Naive thymus-derived CD8-positive, alpha-beta T cell (primary cell): Measurements from ENCODE around the gene NCOA6. TPM values are rescaled to one million over a fixed set of nuclear protein-coding genes. Genes with fewer than 3 reads are reported as not detected.
A peak's percentile ranks its signal among the peaks of the same experiment; 100 is the strongest.
"Not testable (repeated sequence)": the region's sequence is repeated elsewhere in the genome, so short reads cannot be mapped to it uniquely, and the experiment has no call there.

Experiments
- ATAC-seq, 2 donors: fragments of 150-1000 bp; cut with Tn5 transposase in 1 of 2; sonication (Bioruptor Pico), chemical (Tn5 transposase) in 1 of 2; 1 replicate in 1 of 2; 2 replicates in 1 of 2; pipeline ENCODE4 v1.10.0; 2021; ENCODE audit warnings: mild to moderate bottlenecking in 2 of 2, moderate library complexity in 2 of 2
- POLR2A ChIA-PET: fragments of 350-600 bp; sonication (Branson Sonifier 250); formaldehyde crosslinking; loops from one replicate; lab custom pipeline; 2021; ENCODE audit warnings: antibody characterized with exemption; lab: Charles Lee
- DNase-seq, 10 donors: peaks; one replicate each; pipeline versions ENCODE4 v3.0.0 to v3.0.0-alpha.2; 2020 to 2022
- H3K27ac Mint-ChIP-seq, 10 donors: one replicate each; pipeline ENCODE4 v1.8.0; 2020 to 2022; ENCODE audit warnings: mild to moderate bottlenecking in 10 of 10, mixed read lengths in 10 of 10, moderate library complexity in 4 of 10, inconsistent platforms in 1 of 10
- H3K27me3 Mint-ChIP-seq, 5 donors: one replicate each; pipeline ENCODE4 v1.8.0; 2021 to 2022; ENCODE audit warnings: mixed read lengths in 5 of 5
- H3K36me3 Mint-ChIP-seq, 3 donors: one replicate each; pipeline ENCODE4 v1.8.0; 2020 to 2022; ENCODE audit warnings: mixed read lengths in 3 of 3, mild to moderate bottlenecking in 2 of 3, inconsistent platforms in 1 of 3
- H3K4me1 Mint-ChIP-seq, 4 donors: one replicate each; pipeline ENCODE4 v1.8.0; 2021 to 2022; ENCODE audit warnings: mixed read lengths in 4 of 4
- H3K4me3 Mint-ChIP-seq, 10 donors: one replicate each; pipeline ENCODE4 v1.8.0; 2020 to 2022; ENCODE audit warnings: mild to moderate bottlenecking in 10 of 10, mixed read lengths in 10 of 10, moderate library complexity in 6 of 10, inconsistent platforms in 1 of 10
- H3K9me3 Mint-ChIP-seq, 9 donors: one replicate each; pipeline ENCODE4 v1.8.0; 2020 to 2022; ENCODE audit warnings: mixed read lengths in 9 of 9, mild to moderate bottlenecking in 3 of 9, inconsistent platforms in 1 of 9, moderate library complexity in 1 of 9
- polyA plus RNA-seq, 3 donors: library from polyadenylated mRNA; unstranded; fragments of 300-500 nt; fragmentation: Illumina TruSeq; gene quantifications; one replicate each; pipeline ENCODE4 v1.2.3, GENCODE V29; 2021
- total RNA-seq, 8 experiments: library from RNA in 2 of 8; stranded (reverse) in 2 of 8; gene quantifications; one replicate each; pipeline ENCODE4 v1.2.3 and lab custom pipeline; 2021 to 2026

The NCOA6 gene
- total and polyA plus RNA-seq, 5 experiments from 2014 or later: 2.8 to 29.2 (median 8.2) TPM

DNA sequence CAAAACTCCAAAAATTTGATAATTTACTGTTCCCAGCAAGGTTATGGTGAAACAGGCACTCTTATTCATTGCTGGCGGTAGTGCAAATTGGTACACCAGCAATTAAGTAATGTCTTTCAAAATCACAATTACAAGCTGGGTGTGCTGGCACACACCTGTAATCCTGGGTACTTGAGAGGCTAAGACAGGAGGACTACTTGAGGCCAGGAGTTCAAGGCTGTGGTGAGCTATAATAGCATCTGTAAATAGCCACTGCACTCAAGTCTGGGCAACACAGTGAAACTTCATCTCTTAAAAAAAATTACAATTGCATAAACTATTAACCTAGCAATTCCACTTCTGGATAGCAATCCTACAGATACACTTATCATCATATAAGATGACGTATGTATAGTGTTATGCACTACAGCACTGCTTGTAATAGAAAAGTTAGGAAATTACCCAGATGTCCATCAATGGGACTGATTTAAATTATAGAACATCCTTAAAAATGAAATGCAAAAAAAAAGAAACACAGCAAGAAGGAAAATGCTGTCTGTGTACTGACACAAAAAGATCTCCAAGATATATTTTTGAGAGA, 31.4 kb downstream of the NCOA6 start:
- Mint-ChIP-seq H3K4me3 (no peak overlapping the region), H3K9me3 (no peaks in the 10 kb centered on the region), H3K27me3 (no peaks in the 10 kb centered on the region), H3K27ac (peak overlapping the region in 1 of 10 donors; percentile 6), H3K4me1 (peaks cover 8 to 29% (median 28%) of the 10 kb centered on the region in 4 donors), H3K36me3 (peaks cover 0 to 19% (median 6%) of the 10 kb centered on the region in 3 donors)
- POLR2A ChIA-PET: interaction anchor here (0.6 kb wide), 1 partner anchor 10 kb away, joined by 4 read pairs; no protein-coding TSS in a partner anchor
- no peak for ATAC-seq
- DNase-seq: no peak

DNA sequence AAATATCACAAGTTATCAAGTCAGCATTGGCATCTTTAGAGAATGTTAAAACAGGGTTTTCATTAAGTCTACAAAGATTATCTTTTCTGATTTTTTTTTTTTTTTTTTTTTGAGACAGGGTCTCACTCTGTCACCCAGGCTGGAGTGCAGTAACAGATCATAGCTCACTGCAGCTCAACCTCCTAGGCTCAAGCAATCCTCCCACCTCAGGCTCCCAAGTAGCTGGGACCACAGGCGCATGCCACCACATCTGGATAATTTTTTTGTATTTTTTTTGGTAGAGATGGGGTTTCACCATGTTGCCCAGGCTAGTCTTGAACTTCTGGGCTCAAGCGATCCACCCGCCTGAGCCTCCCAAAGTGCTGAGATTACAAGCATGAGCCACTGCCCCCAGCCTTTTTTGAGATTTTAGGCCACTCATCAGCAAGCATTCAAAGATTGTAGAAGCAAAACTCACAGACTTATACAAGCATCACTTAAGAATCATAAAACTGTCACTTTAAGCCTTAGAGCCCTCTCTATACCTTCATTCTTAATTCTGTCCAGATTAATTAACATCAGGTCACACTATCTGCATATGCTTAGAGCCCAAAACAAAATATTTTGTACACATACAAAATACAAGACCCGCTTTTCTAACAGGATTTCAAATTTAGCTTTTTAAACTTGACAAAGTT, 32.6 kb downstream of the NCOA6 start:
- POLR2A ChIA-PET: no interaction called here
- Mint-ChIP-seq H3K4me3 (no peak overlapping the region), H3K36me3 (peaks cover 0 to 24% (median 6%) of the 10 kb centered on the region in 3 donors), H3K9me3 (no peaks in the 10 kb centered on the region), H3K4me1 (peaks cover 1 to 21% (median 18%) of the 10 kb centered on the region in 4 donors), H3K27me3 (no peaks in the 10 kb centered on the region), H3K27ac (peak overlapping the region in 1 of 10 donors; percentile 21)
- DNase-seq: no peak
- ATAC-seq: no peak

DNA sequence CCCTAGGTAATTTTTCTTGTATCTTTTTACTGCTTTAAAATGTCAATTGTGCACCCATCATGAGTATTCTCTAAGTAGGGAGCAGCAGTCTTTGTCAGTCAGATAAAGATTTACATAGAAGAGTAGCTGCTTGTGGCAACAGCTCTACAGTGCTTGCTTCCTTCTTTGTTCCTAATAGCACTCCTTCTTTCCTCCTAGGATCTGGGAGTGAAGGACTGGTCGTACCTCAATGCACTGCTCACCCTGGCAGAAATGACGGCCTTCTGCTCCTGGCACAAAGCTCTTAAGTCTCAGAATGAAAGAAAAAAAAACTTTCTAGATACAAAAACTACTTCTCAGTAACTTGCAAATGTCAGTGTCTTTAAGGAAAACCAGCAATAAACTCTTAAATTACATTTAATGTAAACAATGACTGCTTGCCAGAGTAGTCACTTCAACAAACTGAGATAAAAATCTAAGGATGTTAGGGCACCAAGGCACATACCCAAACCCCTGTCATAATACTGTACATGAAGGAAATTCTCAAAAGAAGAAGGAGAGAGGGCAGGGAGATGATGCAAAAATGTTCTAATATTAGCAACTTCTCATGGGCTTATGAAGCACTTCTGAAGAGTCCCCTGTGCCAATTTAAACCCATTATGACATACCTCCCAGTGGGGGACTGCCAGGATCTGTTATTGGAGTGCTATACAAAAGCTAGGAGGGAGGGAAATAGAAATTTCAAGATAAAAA, 34.0 kb downstream of the NCOA6 start:
- Mint-ChIP-seq H3K9me3 (no peaks in the 10 kb centered on the region), H3K27me3 (no peaks in the 10 kb centered on the region), H3K36me3 (peaks cover 0 to 34% (median 5%) of the 10 kb centered on the region in 3 donors), H3K4me3 (no peak overlapping the region), H3K4me1 (peaks cover 5 to 20% (median 17%) of the 10 kb centered on the region in 4 donors), H3K27ac (no peak overlapping the region)
- POLR2A ChIA-PET: no interaction called here
- DNase-seq (no peak), ATAC-seq (no peak)

DNA sequence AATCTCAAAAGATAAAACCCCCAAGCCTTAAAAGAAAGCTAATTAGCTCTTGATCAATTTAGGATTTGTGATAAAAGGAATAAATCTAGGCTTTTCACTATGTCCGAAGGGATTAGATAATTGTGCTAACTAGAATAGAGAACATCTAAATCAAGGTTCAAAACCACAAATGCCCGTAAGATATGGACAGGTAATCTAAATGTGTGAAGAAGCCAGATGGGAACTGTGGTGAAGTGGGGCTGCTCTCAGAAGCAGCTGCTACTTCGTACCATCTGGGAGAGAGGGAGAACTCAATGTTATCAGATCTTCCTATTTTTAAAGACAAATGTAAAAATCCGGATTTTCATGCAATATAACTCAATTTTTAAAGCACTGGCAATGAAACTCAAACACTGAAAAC, 44.2 kb downstream of the NCOA6 start:
- H3K27me3 Mint-ChIP-seq: no peaks in the 10 kb centered on the region
- peak overlapping the region in 1 of 10 donors; percentile 25 for H3K27ac Mint-ChIP-seq
- ATAC-seq (no peak), DNase-seq (no peak)
- H3K4me3 Mint-ChIP-seq: no peak overlapping the region
- H3K36me3 Mint-ChIP-seq: peaks cover 0 to 38% (median 9%) of the 10 kb centered on the region in 3 donors
- no peaks in the 10 kb centered on the region for H3K9me3 Mint-ChIP-seq
- POLR2A ChIA-PET: no interaction called here
- peaks cover 0 to under 1% (median under 1%) of the 10 kb centered on the region in 4 donors for H3K4me1 Mint-ChIP-seq

DNA sequence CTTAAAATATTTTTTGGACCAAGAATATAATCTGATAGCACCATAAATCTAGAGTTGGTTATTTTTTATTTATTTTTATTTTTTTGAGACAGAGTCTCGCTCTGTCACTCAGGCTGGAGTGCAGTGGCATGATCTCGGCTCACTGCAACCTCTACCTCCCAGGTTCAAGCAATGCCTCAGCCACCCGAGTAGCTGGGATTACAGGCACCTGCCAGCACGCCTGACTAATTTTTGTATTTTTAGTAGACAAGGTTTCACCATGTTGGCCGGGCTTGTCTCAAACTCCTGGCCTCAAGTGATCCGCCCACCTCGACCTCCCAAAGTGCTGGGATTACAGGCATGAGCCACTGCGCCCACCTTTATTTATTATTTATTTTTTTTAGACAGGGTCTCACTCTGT, 45.2 kb downstream of the NCOA6 start:
- H3K27ac Mint-ChIP-seq, DNase-seq, H3K9me3 Mint-ChIP-seq, POLR2A ChIA-PET, H3K4me3 Mint-ChIP-seq, H3K27me3 Mint-ChIP-seq, H3K4me1 Mint-ChIP-seq, ATAC-seq: not testable (repeated sequence)
- peaks cover 0 to 46% (median 9%) of the 10 kb centered on the region in 3 donors for H3K36me3 Mint-ChIP-seq

DNA sequence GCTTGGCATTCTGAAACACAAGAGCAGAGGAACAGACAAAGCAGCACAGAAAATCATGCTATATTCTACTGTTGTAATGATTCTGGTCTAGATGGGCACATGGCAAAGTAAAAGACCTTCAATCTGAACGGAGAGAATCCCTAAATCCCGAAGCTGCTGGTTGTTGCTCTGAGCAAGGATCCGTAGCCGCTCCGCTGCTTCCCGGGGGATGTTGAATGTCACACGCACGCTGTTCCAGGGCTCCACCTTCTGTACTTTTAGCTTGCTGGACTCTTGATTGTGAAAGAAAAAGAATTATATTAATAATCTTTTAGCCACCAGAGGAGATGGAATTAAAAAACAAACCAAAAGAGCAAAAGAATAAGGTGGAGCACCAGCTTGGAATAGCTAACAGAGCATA, 49.3 kb downstream of the NCOA6 start:
- no peaks in the 10 kb centered on the region for H3K9me3 Mint-ChIP-seq
- DNase-seq (no peak), ATAC-seq (no peak)
- no peak overlapping the region for H3K27ac Mint-ChIP-seq
- H3K4me1 Mint-ChIP-seq: no peaks in the 10 kb centered on the region
- peaks cover 6 to 64% (median 14%) of the 10 kb centered on the region in 3 donors for H3K36me3 Mint-ChIP-seq
- H3K4me3 Mint-ChIP-seq: no peak overlapping the region
- POLR2A ChIA-PET: no interaction called here
- no peaks in the 10 kb centered on the region for H3K27me3 Mint-ChIP-seq

DNA sequence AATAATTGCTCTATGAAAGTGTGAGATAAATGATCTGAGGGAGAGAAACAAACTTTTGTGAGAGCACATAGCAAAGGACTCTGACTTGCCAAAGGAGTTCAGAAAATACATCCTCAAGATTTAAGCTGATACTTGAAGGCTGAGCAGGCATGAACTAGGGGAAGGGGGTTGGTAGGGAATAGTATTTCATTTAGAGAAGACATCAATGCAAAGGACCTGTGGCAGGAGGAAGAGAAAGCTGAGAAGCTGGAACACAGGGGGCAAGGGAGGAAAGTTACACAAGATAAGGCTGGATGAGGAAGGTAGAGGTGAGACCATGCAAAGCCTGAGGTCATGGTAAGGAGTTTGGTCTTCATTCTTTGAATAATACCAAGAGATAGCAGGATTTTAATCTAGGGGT, 50.6 kb downstream of the NCOA6 start:
- Mint-ChIP-seq H3K9me3 (no peaks in the 10 kb centered on the region), H3K27me3 (no peaks in the 10 kb centered on the region), H3K27ac (peak overlapping the region in 3 of 10 donors; percentile 2 to 53 (median 15)), H3K4me3 (no peak overlapping the region), H3K36me3 (peaks cover 6 to 58% (median 12%) of the 10 kb centered on the region in 3 donors), H3K4me1 (no peaks in the 10 kb centered on the region)
- ATAC-seq (no peak), DNase-seq (no peak)
- POLR2A ChIA-PET: no interaction called here

DNA sequence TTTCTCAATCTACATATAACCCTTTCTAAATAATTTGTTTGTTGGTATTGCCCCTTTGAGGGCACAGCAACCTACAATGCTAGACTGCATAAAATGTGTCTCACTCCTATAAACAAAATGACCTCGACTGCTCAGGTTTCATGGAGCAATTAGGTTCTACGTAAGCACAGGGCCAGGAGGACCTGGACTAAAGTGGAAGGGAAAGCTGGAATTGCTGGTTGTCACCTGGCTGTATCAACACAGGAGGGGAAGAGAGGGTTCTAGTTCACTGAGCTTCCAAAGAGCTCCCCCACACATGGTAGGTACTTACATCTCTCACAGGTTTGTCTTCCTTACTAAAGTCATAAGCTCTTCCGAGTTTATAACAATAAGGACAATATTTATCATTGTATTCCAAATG, 51.0 kb downstream of the NCOA6 start:
- POLR2A ChIA-PET: no interaction called here
- peaks cover 6 to 57% (median 16%) of the 10 kb centered on the region in 3 donors for H3K36me3 Mint-ChIP-seq

DNA sequence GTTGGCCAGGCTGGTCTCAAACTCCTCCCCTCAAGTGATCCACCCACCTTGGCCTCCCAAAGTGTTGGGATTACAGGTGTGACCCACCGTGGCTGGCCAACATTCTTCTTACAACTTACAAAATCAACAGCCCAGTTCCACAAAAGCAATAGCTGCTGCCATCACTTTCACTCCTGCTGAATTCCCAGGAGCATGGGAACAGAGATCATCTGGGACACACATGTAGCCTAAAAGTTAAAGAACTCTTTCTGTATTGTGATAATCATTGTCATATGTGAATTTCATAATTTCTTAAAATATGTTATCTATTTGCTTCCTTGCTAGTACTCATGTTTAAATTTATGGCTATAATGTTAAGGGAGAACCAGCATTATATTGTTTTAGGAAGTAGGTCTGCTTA, 51.7 kb downstream of the NCOA6 start:
- no peak for ATAC-seq
- POLR2A ChIA-PET: no interaction called here
- Mint-ChIP-seq H3K36me3 (peaks cover 6 to 59% (median 16%) of the 10 kb centered on the region in 3 donors), H3K27me3 (no peaks in the 10 kb centered on the region), H3K4me3 (no peak overlapping the region), H3K27ac (peak overlapping the region in 1 of 10 donors; percentile 26), H3K9me3 (no peaks in the 10 kb centered on the region), H3K4me1 (no peaks in the 10 kb centered on the region)
- no peak for DNase-seq

More for the DNA sequence above, 51.0 kb downstream of the NCOA6 start:
- peak overlapping the region in 1 of 10 donors; percentile 53 for H3K27ac Mint-ChIP-seq
- no peaks in the 10 kb centered on the region for H3K9me3 Mint-ChIP-seq
- DNase-seq (no peak), ATAC-seq (no peak)
- no peaks in the 10 kb centered on the region for H3K27me3 Mint-ChIP-seq
- no peaks in the 10 kb centered on the region for H3K4me1 Mint-ChIP-seq
- no peak overlapping the region for H3K4me3 Mint-ChIP-seq

DNA sequence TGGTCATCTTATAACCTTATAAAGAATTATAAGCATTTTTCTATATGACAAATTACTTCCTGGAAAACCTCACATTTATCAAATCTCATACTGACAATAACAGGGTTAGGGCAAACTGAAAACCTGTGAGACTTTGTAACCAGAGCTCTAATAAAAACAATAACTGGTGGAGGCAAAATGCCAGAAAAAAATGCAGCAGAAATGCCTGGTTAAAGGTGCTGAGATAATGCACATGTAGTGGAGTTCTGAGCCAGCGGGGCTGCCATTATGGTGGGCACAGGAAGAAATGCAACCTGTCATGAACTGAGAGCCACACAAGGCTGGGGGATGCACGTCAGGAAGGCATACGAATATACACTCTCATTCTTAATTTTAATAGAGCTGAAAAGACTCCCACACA, 53.0 kb downstream of the NCOA6 start:
- POLR2A ChIA-PET: interaction anchor here (0.7 kb wide), 1 partner anchor 15 kb away, joined by 4 read pairs; no protein-coding TSS in a partner anchor
- no peak for DNase-seq
- H3K36me3 Mint-ChIP-seq: peaks cover 6 to 63% (median 18%) of the 10 kb centered on the region in 3 donors
- H3K9me3 Mint-ChIP-seq: no peaks in the 10 kb centered on the region
- H3K27me3 Mint-ChIP-seq: no peaks in the 10 kb centered on the region
- ATAC-seq: no peak
- no peak overlapping the region for H3K4me3 Mint-ChIP-seq
- H3K4me1 Mint-ChIP-seq: no peaks in the 10 kb centered on the region
- peak overlapping the region in 3 of 10 donors; percentile 21 to 43 (median 31) for H3K27ac Mint-ChIP-seq

DNA sequence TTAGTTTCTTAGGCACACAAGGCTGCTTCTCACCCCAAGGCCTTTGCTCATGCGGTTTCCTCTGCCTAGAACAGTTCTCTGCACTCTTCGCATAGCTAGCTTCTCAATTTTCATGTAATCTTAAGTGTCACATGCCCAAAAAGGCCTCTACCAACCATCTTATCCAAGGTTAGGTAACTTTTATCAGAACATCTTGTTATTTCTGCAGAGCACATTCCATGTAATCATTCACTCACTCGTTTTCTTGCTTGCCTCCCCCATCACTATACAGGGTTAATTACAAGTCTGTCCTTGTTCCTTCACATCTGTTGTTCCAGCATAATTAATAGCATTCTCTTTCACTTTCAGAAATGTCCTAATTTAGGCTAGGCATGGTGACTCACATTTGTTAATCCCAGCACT, 53.8 kb downstream of the NCOA6 start:
- no peaks in the 10 kb centered on the region for H3K27me3 Mint-ChIP-seq
- peak overlapping the region in 1 of 10 donors; percentile 65 for H3K27ac Mint-ChIP-seq
- POLR2A ChIA-PET: no interaction called here
- H3K36me3 Mint-ChIP-seq: peaks cover 6 to 71% (median 21%) of the 10 kb centered on the region in 3 donors
- H3K4me1 Mint-ChIP-seq: no peaks in the 10 kb centered on the region
- no peaks in the 10 kb centered on the region for H3K9me3 Mint-ChIP-seq
- DNase-seq (no peak), ATAC-seq (no peak)
- H3K4me3 Mint-ChIP-seq: no peak overlapping the region

DNA sequence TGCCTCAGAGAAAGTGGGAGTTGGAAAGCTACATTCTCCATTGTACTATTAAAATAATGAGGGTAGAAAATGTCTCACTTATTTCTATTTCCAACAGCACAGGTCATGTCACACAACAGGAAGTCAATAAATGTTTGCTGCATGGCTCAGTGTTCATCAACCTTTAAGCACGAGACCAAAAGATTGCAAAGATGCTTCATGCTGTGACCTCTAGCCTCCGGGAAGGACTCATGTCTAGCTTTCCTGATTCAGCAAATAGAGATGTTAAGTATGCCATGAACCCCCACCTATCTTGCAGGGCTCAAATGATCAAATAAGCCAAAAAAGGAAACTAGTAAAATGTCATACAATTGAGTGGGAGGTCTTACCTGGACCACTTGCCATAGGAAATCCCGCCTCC, 57.4 kb downstream of the NCOA6 start:
- no peak for DNase-seq
- Mint-ChIP-seq H3K36me3 (peaks cover 0 to 71% (median 17%) of the 10 kb centered on the region in 3 donors), H3K27me3 (no peaks in the 10 kb centered on the region), H3K4me3 (no peak overlapping the region), H3K27ac (no peak overlapping the region), H3K9me3 (no peaks in the 10 kb centered on the region), H3K4me1 (peaks cover 0 to 2% (median 0%) of the 10 kb centered on the region in 4 donors)
- no peak for ATAC-seq
- POLR2A ChIA-PET: no interaction called here
